ENCODE results near the gene UBE2B.
"Not testable (repeated sequence)": the region's sequence is repeated elsewhere in the genome, so short reads cannot be mapped to it uniquely, and the experiment has no call there.

The UBE2B gene

GRCh38 chr5:134370311-134370870 lies 978 bp upstream of the UBE2B start:
- no peaks in the 10 kb centered on the region for H3K36me3 ChIP-seq (ENCODE audit: control insufficient read depth, insufficient read depth, low read length)
- peak overlapping the region; percentile 95; the same call in 1 of the 2 replicates for H3K4me3 ChIP-seq (ENCODE audit: low read length)
- no peaks in the 10 kb centered on the region for H3K27me3 ChIP-seq (ENCODE audit: control insufficient read depth, insufficient read depth, low read length)
- no peaks in the 10 kb centered on the region; the same call in 1 of the 2 replicates for H3K4me1 ChIP-seq (ENCODE audit: control insufficient read depth, insufficient read depth, low read length)
- WGBS (ENCODE audit: insufficient coverage, insufficient read length), result no CpG with 5 or more reads among the region's 5 CpGs
- no peaks in the 10 kb centered on the region for H3K9me3 ChIP-seq (ENCODE audit: control insufficient read depth, insufficient read depth, low read length)
- no peak for DNase-seq (ENCODE audit: low read depth, low spot score)
- no peak overlapping the region for H3K27ac ChIP-seq (ENCODE audit: low read length)

DNA sequence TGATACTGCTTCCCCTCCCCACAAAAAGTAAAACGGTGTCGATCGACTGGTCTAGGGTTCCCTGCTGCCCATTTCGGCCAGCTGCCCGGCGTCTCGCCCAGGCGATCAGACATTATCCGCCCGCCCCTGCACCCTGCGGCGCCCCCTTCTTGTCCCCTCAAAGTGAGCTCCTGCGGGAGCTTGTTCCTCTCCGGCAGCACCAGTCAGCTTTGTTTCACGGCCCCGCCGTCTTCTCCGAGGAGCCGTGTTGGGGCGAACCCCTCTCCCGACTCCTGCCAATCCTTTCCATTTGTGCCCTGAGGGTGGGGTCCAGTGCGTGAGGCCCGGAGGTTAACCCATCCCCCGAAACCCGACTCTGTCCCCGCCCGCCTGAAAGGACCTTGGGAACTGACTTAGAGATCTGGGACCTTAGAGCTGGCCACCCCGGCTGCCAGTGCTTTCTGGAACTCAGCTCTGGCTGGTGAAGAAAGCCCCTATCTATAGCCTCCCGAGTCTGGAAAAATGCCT lies 518 bp downstream of the UBE2B start:
- Histone ChIP-seq H3K36me3 (ENCODE audit: control insufficient read depth, insufficient read depth, low read length) (no peaks in the 10 kb centered on the region), H3K9me3 (ENCODE audit: control insufficient read depth, insufficient read depth, low read length) (no peaks in the 10 kb centered on the region), H3K27me3 (ENCODE audit: control insufficient read depth, insufficient read depth, low read length) (no peaks in the 10 kb centered on the region), H3K4me3 (ENCODE audit: low read length) (peak overlapping the region; percentile 95), H3K4me1 (ENCODE audit: control insufficient read depth, insufficient read depth, low read length) (no peaks in the 10 kb centered on the region; the same call in 1 of the 2 replicates), H3K27ac (ENCODE audit: low read length) (no peak overlapping the region)
- DNase-seq (ENCODE audit: low read depth, low spot score), result peak; percentile 45
- WGBS (ENCODE audit: insufficient coverage, insufficient read length), result no CpG with 5 or more reads among the region's 29 CpGs

DNA sequence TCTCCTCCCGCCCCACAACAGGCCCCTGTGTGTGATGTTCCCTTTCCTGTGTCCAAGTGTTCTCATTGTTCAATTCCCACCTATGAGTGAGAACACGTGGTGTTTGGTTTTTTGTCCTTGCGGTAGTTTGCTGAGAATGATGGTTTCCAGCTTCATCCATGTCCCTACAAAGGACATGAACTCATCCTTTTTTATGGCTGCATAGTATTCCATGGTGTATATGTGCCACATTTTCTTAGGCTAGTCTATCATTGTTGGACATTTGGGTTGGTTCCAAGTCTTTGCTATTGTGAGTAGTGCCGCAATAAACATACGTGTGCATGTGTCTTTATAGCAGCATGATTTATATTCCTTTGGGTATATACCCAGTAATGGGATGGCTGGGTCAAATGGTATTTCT lies 2.3 kb downstream of the UBE2B start:
- H3K4me1 ChIP-seq (ENCODE audit: control insufficient read depth, insufficient read depth, low read length); H3K36me3 ChIP-seq (ENCODE audit: control insufficient read depth, insufficient read depth, low read length); DNase-seq (ENCODE audit: low read depth, low spot score); H3K27me3 ChIP-seq (ENCODE audit: control insufficient read depth, insufficient read depth, low read length); H3K4me3 ChIP-seq (ENCODE audit: low read length); H3K9me3 ChIP-seq (ENCODE audit: control insufficient read depth, insufficient read depth, low read length); H3K27ac ChIP-seq (ENCODE audit: low read length): not testable (repeated sequence)
- WGBS (ENCODE audit: insufficient coverage, insufficient read length), result no CpG with 5 or more reads among the region's 5 CpGs

DNA sequence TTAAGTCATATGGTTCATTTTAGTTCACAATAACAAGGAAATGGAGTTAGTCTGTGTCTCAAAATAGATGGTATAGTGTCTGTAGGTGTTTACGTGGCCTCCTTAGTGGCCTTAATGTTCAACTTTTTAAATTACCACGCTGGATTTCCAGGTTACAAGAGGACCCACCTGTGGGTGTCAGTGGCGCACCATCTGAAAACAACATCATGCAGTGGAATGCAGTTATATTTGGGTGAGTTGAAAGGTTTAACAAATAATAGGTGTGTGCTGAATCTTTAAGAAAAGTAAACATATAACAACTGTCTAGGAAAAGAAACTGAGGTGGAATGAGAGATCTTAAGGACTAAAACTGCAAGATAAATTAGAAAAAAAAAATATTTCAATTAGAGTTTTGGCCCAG lies 2.9 kb downstream of the UBE2B start:
- Histone ChIP-seq H3K9me3 (ENCODE audit: control insufficient read depth, insufficient read depth, low read length) (no peaks in the 10 kb centered on the region), H3K4me1 (ENCODE audit: control insufficient read depth, insufficient read depth, low read length) (no peaks in the 10 kb centered on the region; the same call in 1 of the 2 replicates), H3K4me3 (ENCODE audit: low read length) (no peak overlapping the region), H3K27ac (ENCODE audit: low read length) (no peak overlapping the region), H3K36me3 (ENCODE audit: control insufficient read depth, insufficient read depth, low read length) (no peaks in the 10 kb centered on the region), H3K27me3 (ENCODE audit: control insufficient read depth, insufficient read depth, low read length) (no peaks in the 10 kb centered on the region)
- WGBS (ENCODE audit: insufficient coverage, insufficient read length), result no CpG with 5 or more reads among the region's 3 CpGs
- DNase-seq (ENCODE audit: low read depth, low spot score), result no peak

DNA sequence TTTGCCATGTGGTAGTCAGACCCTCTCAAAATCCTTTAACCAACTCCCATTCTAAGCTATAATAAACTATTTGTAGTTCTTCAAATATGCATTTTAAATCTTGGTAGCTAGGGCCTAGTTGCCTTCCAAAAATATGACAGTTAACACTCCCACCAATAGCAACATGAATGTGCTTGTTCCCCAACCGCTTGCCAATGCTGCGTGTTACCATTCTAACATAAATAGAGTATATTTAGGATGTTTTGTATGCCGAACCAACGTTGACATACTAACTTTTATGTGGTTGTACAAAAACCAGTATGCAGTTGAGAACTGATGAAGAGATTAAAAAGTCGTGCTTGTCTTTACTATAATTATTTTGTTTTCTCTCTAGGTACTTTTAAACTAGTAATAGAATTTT lies 9.0 kb downstream of the UBE2B start:
- no peaks in the 10 kb centered on the region for H3K27me3 ChIP-seq (ENCODE audit: control insufficient read depth, insufficient read depth, low read length)
- no peak overlapping the region for H3K4me3 ChIP-seq (ENCODE audit: low read length)
- peaks cover 8% of the 10 kb centered on the region; the same call in 1 of the 2 replicates for H3K36me3 ChIP-seq (ENCODE audit: control insufficient read depth, insufficient read depth, low read length)
- no peaks in the 10 kb centered on the region for H3K9me3 ChIP-seq (ENCODE audit: control insufficient read depth, insufficient read depth, low read length)
- H3K27ac ChIP-seq (ENCODE audit: low read length), result no peak overlapping the region
- WGBS (ENCODE audit: insufficient coverage, insufficient read length), result no CpG with 5 or more reads among the region's 5 CpGs
- DNase-seq (ENCODE audit: low read depth, low spot score), result no peak
- H3K4me1 ChIP-seq (ENCODE audit: control insufficient read depth, insufficient read depth, low read length), result no peaks in the 10 kb centered on the region

GRCh38 chr5:134382204-134382603 lies 10.8 kb downstream of the UBE2B start:
- not testable (repeated sequence) for DNase-seq (ENCODE audit: low read depth, low spot score); H3K36me3 ChIP-seq (ENCODE audit: control insufficient read depth, insufficient read depth, low read length); H3K4me1 ChIP-seq (ENCODE audit: control insufficient read depth, insufficient read depth, low read length); H3K27me3 ChIP-seq (ENCODE audit: control insufficient read depth, insufficient read depth, low read length); H3K9me3 ChIP-seq (ENCODE audit: control insufficient read depth, insufficient read depth, low read length); H3K4me3 ChIP-seq (ENCODE audit: low read length); H3K27ac ChIP-seq (ENCODE audit: low read length)
- WGBS (ENCODE audit: insufficient coverage, insufficient read length), result no CpG with 5 or more reads among the region's 2 CpGs

DNA sequence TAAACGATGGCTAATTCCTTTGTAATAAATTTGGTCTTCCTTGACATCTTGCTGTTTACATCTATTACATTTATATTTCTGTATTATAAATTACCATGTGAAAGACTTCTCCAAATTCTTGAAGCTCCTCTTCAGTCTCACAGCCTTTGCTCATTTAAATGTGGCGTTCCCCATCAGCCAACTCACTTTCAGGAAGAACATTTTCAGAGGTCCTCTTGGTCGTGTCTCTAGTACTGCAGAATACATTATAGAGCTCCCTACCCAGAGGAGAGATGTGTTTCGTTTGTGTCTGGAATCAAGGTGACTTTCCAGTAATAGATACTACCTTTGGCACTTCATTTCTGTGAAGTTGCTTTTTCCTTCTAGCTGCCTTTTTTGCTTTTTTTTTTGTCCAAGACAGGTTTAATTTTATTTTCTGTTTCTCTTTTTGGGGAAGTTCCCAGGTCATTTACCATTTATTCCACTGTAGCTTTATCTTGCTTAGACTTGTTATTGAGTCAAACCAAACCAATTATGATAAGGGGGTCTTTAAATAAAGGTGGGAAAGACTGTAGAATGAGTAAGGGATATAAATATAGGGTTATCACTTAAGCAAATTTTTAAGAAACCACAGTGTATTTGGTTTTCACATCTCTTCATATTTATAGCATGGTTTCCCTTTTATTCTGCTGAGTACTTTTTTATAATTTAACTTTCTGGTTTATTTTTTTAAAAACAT lies 12.8 kb downstream of the UBE2B start:
- DNase-seq (ENCODE audit: low read depth, low spot score), result no peak
- no peaks in the 10 kb centered on the region for H3K27me3 ChIP-seq (ENCODE audit: control insufficient read depth, insufficient read depth, low read length)
- H3K27ac ChIP-seq (ENCODE audit: low read length), result no peak overlapping the region
- no peak overlapping the region for H3K4me3 ChIP-seq (ENCODE audit: low read length)
- no peaks in the 10 kb centered on the region for H3K9me3 ChIP-seq (ENCODE audit: control insufficient read depth, insufficient read depth, low read length)
- peaks cover 14% of the 10 kb centered on the region; the same call in 1 of the 2 replicates for H3K36me3 ChIP-seq (ENCODE audit: control insufficient read depth, insufficient read depth, low read length)
- no CpG with 5 or more reads among the region's 4 CpGs for WGBS (ENCODE audit: insufficient coverage, insufficient read length)
- H3K4me1 ChIP-seq (ENCODE audit: control insufficient read depth, insufficient read depth, low read length), result no peaks in the 10 kb centered on the region

DNA sequence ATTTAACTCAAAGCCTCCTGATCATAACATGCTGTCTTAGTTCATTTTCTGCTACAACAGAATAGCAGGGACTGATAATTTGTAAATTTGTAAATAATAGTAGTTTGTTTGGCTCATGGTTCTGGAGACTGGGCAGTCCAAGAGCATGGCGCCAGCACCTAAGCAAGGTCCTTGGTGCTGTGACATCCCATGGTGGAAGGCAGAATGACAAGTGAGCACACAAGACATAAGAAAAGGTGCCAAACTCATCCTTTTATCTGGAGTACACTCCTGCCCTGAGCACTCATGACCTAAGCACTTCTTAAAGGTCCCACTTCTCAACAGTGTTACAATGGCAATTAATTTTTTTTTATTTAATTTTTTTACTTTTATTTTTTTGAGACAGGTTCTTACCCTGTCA lies 16.1 kb downstream of the UBE2B start:
- DNase-seq (ENCODE audit: low read depth, low spot score), result no peak
- Histone ChIP-seq H3K36me3 (ENCODE audit: control insufficient read depth, insufficient read depth, low read length) (peaks cover 11% of the 10 kb centered on the region; the same call in 1 of the 2 replicates), H3K4me1 (ENCODE audit: control insufficient read depth, insufficient read depth, low read length) (no peaks in the 10 kb centered on the region), H3K27me3 (ENCODE audit: control insufficient read depth, insufficient read depth, low read length) (no peaks in the 10 kb centered on the region), H3K27ac (ENCODE audit: low read length) (no peak overlapping the region), H3K4me3 (ENCODE audit: low read length) (no peak overlapping the region), H3K9me3 (ENCODE audit: control insufficient read depth, insufficient read depth, low read length) (no peaks in the 10 kb centered on the region)
- WGBS (ENCODE audit: insufficient coverage, insufficient read length), result no CpG with 5 or more reads among the region's 1 CpG

DNA sequence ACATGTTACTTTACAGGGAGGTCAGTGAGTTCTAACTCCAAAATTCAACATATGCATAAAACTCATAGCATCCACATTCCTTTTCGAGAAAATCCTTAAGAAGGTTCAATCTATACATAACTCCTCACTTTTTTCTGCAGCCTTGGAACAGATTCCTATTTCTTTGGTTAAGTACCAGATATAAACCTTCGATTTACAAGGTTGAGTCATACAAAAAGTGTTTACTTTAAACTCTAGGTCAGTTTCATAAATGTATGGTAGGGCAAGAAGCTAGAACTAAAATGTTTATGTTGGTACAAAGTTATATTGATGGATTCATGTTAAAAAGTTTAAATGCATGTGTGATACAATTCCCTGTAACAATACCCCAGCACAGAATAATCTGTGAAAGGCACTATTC lies 20.9 kb downstream of the UBE2B start:
- DNase-seq (ENCODE audit: low read depth, low spot score), result no peak
- Histone ChIP-seq H3K4me1 (ENCODE audit: control insufficient read depth, insufficient read depth, low read length) (no peaks in the 10 kb centered on the region), H3K36me3 (ENCODE audit: control insufficient read depth, insufficient read depth, low read length) (peaks cover 8% of the 10 kb centered on the region; the same call in 1 of the 2 replicates), H3K9me3 (ENCODE audit: control insufficient read depth, insufficient read depth, low read length) (no peaks in the 10 kb centered on the region), H3K4me3 (ENCODE audit: low read length) (no peak overlapping the region), H3K27me3 (ENCODE audit: control insufficient read depth, insufficient read depth, low read length) (no peaks in the 10 kb centered on the region), H3K27ac (ENCODE audit: low read length) (no peak overlapping the region)
- WGBS (ENCODE audit: insufficient coverage, insufficient read length), result no CpG with 5 or more reads among the region's 2 CpGs

DNA sequence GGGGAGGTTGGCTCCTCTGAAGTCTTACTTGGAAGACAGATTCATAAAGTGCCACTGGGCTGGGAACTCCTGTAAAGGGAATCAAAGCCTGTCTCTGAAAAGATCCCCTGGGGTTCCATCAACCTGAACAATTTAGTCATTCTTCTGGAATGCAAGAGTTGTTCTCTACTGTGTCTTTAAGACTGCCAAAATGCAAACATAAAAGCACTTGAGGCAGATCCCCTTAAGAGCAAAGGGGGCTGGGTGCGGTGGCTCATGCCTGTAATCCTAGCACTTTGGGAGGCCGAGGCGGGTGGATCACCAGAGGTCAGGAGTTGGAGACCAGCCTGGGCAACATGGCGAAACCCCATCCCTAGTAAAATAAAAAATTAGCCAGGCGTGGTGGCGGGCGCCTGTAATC lies 23.6 kb downstream of the UBE2B start:
- H3K9me3 ChIP-seq (ENCODE audit: control insufficient read depth, insufficient read depth, low read length), result no peaks in the 10 kb centered on the region
- no peak overlapping the region for H3K4me3 ChIP-seq (ENCODE audit: low read length)
- no peaks in the 10 kb centered on the region for H3K27me3 ChIP-seq (ENCODE audit: control insufficient read depth, insufficient read depth, low read length)
- WGBS (ENCODE audit: insufficient coverage, insufficient read length), result no CpG with 5 or more reads among the region's 7 CpGs
- H3K27ac ChIP-seq (ENCODE audit: low read length), result no peak overlapping the region
- H3K4me1 ChIP-seq (ENCODE audit: control insufficient read depth, insufficient read depth, low read length), result no peaks in the 10 kb centered on the region
- peaks cover 2% of the 10 kb centered on the region; the same call in 1 of the 2 replicates for H3K36me3 ChIP-seq (ENCODE audit: control insufficient read depth, insufficient read depth, low read length)
- no peak for DNase-seq (ENCODE audit: low read depth, low spot score)

Data from iPS DF 6.9 (cell line).